Heart right ventricle (tissue), 16 donors: ENCODE measurements around the gene KRT28. TPM values are rescaled to one million over a fixed set of nuclear protein-coding genes. Genes with fewer than 3 reads are reported as not detected.

Experiments
- ATAC-seq, 8 donors: fragments of 200-7000 bp; cut with Tn5 transposase; one replicate each; pipeline ENCODE4 v1.9.1; 2020; ENCODE audit warnings: mild to moderate bottlenecking in 8 of 8, moderate library complexity in 8 of 8, moderate number of reproducible peaks in 1 of 8
- DNase-seq, 2 donors: peaks; one replicate each; pipeline ENCODE4 v3.0.0-alpha.2; 2020
- H3K27ac ChIP-seq, 10 donors: fragments of 200-600 bp; sonication (generic) in 2 of 10; one replicate each; pipeline versions ENCODE4 v1.5.0 to v1.8.0; 2020 to 2022; ENCODE audit warnings: mild to moderate bottlenecking in 3 of 10
- H3K27me3 ChIP-seq, 7 donors: fragments of 200-600 bp; one replicate each; pipeline ENCODE4 v1.8.0; 2021 to 2022; ENCODE audit warnings: mild to moderate bottlenecking in 2 of 7
- H3K36me3 ChIP-seq, 9 donors: fragments of 200-600 bp; sonication (generic) in 1 of 9; one replicate each; pipeline versions ENCODE4 v1.5.0 to v1.8.0; 2020 to 2022; ENCODE audit warnings: mild to moderate bottlenecking in 2 of 9
- H3K4me1 ChIP-seq, 9 donors: fragments of 200-600 bp; sonication (generic) in 1 of 9; one replicate each; pipeline versions ENCODE4 v1.5.0 to v1.8.0; 2020 to 2022; ENCODE audit warnings: mild to moderate bottlenecking in 4 of 9
- H3K4me3 ChIP-seq, 10 donors: fragments of 200-600 bp; sonication (generic) in 2 of 10; one replicate each; pipeline versions ENCODE4 v1.5.0 to v1.8.0; 2020 to 2022; ENCODE audit warnings: mild to moderate bottlenecking in 7 of 10, moderate library complexity in 2 of 10
- H3K9me3 ChIP-seq, 11 donors: fragments of 200-600 bp in 10 of 11; sonication (generic) in 2 of 11; one replicate each; pipeline versions ENCODE4 v1.5.0 to v1.8.0; 2013 to 2022; ENCODE audit warnings: mild to moderate bottlenecking in 2 of 11, control low read depth in 1 of 11, moderate library complexity in 1 of 11
- WGBS, 2 donors: extraction: QIAGEN DNeasy Blood & Tissue Kit; methylation state at CpG; one replicate each; pipeline ENCODE4 v1.1.7; 2013; ENCODE audit warnings: inconsistent platforms in 1 of 2; 5-methylcytosine and 5-hydroxymethylcytosine counted together
- intact Hi-C, 10 donors: fragments of 100-400 bp; cut with DNase I; formaldehyde crosslinking; loops; one replicate each; pipeline versions ENCODE4 v1.11.1 to v1.14.2; 2022
- polyA plus RNA-seq, 2 donors: library from polyadenylated mRNA; stranded (reverse); fragments of 200-250 nt; gene quantifications; one replicate each; pipeline ENCODE4 v1.2.3, GENCODE V29; 2013
- total RNA-seq, 10 donors: library from RNA; stranded (reverse); fragmentation: NEBNext Ultra II Directional in 3 of 10; extraction: Animal tissue kit (Norgen Biotek cat#: 25700) in 3 of 10; gene quantifications; one replicate each; pipeline versions ENCODE4 v1.2.1 to v1.2.4, GENCODE V29; 2021 to 2023
- TF ChIP-seq, protein P1 (sequence below), 9 donors: fragments of 200-600 bp; sonication (generic) in 2 of 9; IDR thresholded peaks; one replicate each; pipeline versions ENCODE4 v1.5.0 to v1.8.0; 2021 to 2022; ENCODE audit warnings: antibody characterized with exemption in 9 of 9, mild to moderate bottlenecking in 5 of 9, moderate library complexity in 1 of 9
- donor health status: Arrhythmogenic right ventricular cardiomyopathy.
- donor health status: ischemic (EF 13 %, LVEDD 7.1; RV severe dilation, severe dysfunction).
- donor health status: healthy with polysubstance abuse.
- donor health status: DM: no; HTN: yes; CAD: no.
- donor health status: DM: no; HTN: no; CAD: no.
- donor health status: ischemic (EF 25% LVEDD 6.9; RV normal size, moderate dysfunction).
- donor health status: ischemic (EF 25% LVEDD 5.7; RV mildly dilated, moderate dysfunction).
- donor health status: healthy.
- donor health status: DM: yes; HTN: yes; CAD: no.
- donor health status: Ischemic cardiomyopathy.
- donor health status: ischemic (EF 35%, LVEDD 5.7; RV mildly dilated, moderate dysfunction).
- donor health status: nonischemic (EF 11% LVEDD 7.7; RV severe dilation, severe dysfunction).
- donor health status: DM: yes; HTN: yes; CAD: no.
- donor health status: PGD.
- donor health status: ischemic (EF 29% LVEDD 5.4; RV normal size, mild dysfunction).
- donor health status: nonischemic (EF 23%, LVEDD 6.1; RV moderate dilation, normal function).

The KRT28 gene
- total and polyA plus RNA-seq, 12 donors = not detected

DNA sequence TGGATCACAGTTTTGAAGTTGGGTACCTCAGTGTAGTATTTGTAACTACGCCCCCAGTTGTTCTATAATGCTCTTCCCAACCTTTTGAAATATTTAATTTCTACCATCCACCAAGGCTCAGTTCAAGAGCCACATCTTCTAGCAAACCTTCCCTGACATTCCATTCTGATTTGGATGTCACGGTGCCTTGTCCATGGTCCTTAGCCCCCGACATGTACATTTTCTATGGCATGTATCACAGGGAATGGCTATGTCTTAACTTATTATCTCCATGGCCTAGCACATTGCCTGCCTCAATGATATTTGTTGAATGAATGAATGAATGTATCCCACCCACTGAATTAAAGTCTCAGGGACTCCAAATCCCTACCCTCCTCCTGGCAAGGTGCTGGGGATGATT lies 6.4 kb upstream of the KRT28 start:
- DNase-seq = no peak
- Histone ChIP-seq H3K9me3 (no peaks in the 10 kb centered on the region), H3K36me3 (no peaks in the 10 kb centered on the region), H3K4me1 (peaks cover 3 to 31% (median 21%) of the 10 kb centered on the region in 9 donors), H3K27ac (no peak overlapping the region), H3K4me3 (no peak overlapping the region), H3K27me3 (peaks cover 0 to 83% (median 4%) of the 10 kb centered on the region in 7 donors)
- no peak for ATAC-seq
- 70 to 77% methylated on average over 3 of the region's 3 CpGs for WGBS, 2 donors
- intact Hi-C loops = loop anchor here in 6 of 10 donors (5.0 to 10.0 kb wide), 5 partner anchors 51 to 859 kb away; no protein-coding TSS in a partner anchor
- TF ChIP-seq, protein P1, sequence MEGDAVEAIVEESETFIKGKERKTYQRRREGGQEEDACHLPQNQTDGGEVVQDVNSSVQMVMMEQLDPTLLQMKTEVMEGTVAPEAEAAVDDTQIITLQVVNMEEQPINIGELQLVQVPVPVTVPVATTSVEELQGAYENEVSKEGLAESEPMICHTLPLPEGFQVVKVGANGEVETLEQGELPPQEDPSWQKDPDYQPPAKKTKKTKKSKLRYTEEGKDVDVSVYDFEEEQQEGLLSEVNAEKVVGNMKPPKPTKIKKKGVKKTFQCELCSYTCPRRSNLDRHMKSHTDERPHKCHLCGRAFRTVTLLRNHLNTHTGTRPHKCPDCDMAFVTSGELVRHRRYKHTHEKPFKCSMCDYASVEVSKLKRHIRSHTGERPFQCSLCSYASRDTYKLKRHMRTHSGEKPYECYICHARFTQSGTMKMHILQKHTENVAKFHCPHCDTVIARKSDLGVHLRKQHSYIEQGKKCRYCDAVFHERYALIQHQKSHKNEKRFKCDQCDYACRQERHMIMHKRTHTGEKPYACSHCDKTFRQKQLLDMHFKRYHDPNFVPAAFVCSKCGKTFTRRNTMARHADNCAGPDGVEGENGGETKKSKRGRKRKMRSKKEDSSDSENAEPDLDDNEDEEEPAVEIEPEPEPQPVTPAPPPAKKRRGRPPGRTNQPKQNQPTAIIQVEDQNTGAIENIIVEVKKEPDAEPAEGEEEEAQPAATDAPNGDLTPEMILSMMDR (IDR thresholded peaks at IDR 0.05) = no peak

DNA sequence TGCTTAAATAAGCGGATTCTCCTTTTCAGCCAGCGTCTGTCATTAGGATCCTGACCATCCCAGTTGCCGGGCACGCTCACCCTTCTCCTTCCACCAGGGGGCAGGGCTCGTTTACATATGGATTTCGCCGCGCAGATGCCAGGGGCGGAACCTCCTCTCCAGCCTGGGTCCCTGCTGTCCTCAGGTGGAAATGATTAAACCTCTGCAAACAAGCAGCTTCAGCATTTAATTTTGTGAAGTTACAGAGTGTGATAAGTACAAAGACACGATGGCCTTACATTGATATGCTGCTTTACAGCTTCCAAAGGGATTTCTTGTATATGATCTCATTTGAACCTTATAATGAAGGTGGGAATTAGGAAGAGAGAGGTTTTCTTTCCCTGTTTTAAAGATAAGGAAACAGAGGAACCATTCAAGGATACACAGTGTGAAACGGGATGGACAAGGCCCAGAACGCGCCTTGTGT lies 3.9 kb upstream of the KRT28 start:
- WGBS, 2 donors = 10 to 11% methylated on average over 13 of the region's 13 CpGs
- Histone ChIP-seq H3K4me3 (no peak overlapping the region), H3K27ac (no peak overlapping the region), H3K4me1 (peaks cover 0 to 8% (median 3%) of the 10 kb centered on the region in 9 donors), H3K36me3 (no peaks in the 10 kb centered on the region), H3K27me3 (peaks cover 0 to 78% (median 20%) of the 10 kb centered on the region in 7 donors), H3K9me3 (no peaks in the 10 kb centered on the region)
- TF ChIP-seq, protein P1 (IDR thresholded peaks at IDR 0.05) = peak; percentile 49 to 92 (median 83)
- intact Hi-C loops = loop anchor here (2.0 to 10.0 kb wide), 12 partner anchors 54 to 863 kb away; no protein-coding TSS in a partner anchor
- ATAC-seq (peak in 7 of 8 donors; percentile 67 to 94 (median 82)), DNase-seq (peak; percentile 71 to 74)

DNA sequence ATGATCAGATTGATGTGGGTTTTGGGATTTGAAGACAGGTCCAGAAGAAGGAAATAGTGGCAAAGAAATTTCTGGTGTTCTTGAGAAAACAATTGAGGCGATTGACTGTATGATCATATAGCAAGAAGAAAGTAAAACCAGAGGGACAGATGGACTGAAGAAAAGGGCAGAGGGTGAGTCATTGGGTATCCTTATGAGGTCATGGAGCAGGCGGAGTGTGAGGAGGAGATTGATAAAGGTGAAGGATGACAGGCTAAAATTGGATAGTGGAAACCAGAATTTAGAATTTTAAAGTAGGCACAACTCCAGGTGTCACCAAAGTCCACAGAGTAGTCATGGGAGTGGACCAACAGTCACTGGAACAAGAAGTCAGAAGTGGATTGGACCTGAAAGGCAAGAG lies 1.4 kb upstream of the KRT28 start:
- ATAC-seq = no peak
- Histone ChIP-seq H3K36me3 (no peaks in the 10 kb centered on the region), H3K4me3 (no peak overlapping the region), H3K4me1 (peaks cover 0 to 6% (median 0%) of the 10 kb centered on the region in 9 donors), H3K27ac (no peak overlapping the region), H3K9me3 (no peaks in the 10 kb centered on the region), H3K27me3 (peaks cover 0 to 80% (median 42%) of the 10 kb centered on the region in 7 donors)
- WGBS, 2 donors = 71 to 72% methylated on average over 2 of the region's 2 CpGs
- TF ChIP-seq, protein P1 (IDR thresholded peaks at IDR 0.05) = no peak
- no peak for DNase-seq
- intact Hi-C loops = loop anchor here in 9 of 10 donors (5.0 to 10.0 kb wide), 9 partner anchors 56 to 864 kb away; no protein-coding TSS in a partner anchor

DNA sequence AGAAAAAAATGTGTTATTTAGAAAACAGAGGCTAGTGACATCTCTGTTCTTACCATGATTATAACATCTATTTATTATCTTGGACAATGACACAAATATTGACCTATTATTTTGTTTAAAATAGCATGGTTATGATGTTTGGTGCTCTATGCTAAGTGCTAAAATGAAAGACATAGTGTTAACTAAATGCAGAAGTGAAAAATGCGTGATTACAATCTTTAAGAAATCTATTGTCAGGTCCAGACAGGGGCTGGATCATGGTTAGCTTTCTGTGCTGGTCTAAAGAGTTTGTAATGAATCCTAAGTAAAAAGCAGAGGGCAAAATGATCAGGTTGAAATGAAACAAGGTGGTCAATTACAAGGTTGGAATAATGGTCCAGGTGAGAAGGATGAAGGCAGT lies 622 bp upstream of the KRT28 start:
- Histone ChIP-seq H3K27ac (no peak overlapping the region), H3K9me3 (no peaks in the 10 kb centered on the region), H3K36me3 (no peaks in the 10 kb centered on the region), H3K4me1 (peaks cover 0 to 6% (median 0%) of the 10 kb centered on the region in 9 donors), H3K4me3 (no peak overlapping the region), H3K27me3 (peaks cover 0 to 80% (median 45%) of the 10 kb centered on the region in 7 donors)
- 71 to 80% methylated on average over 1 of the region's 1 CpG for WGBS, 2 donors
- ATAC-seq (no peak), DNase-seq (no peak)
- TF ChIP-seq, protein P1 (IDR thresholded peaks at IDR 0.05) = no peak
- intact Hi-C loops = loop anchor here in 9 of 10 donors (5.0 to 10.0 kb wide), 9 partner anchors 57 to 864 kb away; no protein-coding TSS in a partner anchor
